Thyroid gland (tissue), 4 donors: ENCODE measurements around the gene P2RY8. TPM values are rescaled to one million over a fixed set of nuclear protein-coding genes. Genes with fewer than 3 reads are reported as not detected.

Source experiments
- DNase-seq, 2 donors: peaks; one replicate each; pipeline ENCODE4 v3.0.0-alpha.2; 2019
- H3K27ac ChIP-seq, 3 donors: fragments of 200-600 bp; sonication (generic); 1 replicate in 2 of 3; 2 replicates in 1 of 3; pipeline ENCODE4 v1.5.1; 2016 to 2019; ENCODE audit warnings: mild to moderate bottlenecking in 1 of 3, moderate library complexity in 1 of 3
- H3K27me3 ChIP-seq: fragments of 200-600 bp; sonication (generic); one replicate; pipeline ENCODE4 v1.5.1; 2019
- H3K36me3 ChIP-seq, 2 donors: fragments of 200-600 bp; sonication (generic); one replicate each; pipeline ENCODE4 v1.5.1; 2016 to 2019
- H3K4me1 ChIP-seq, 2 donors: fragments of 200-600 bp; sonication (generic); one replicate each; pipeline ENCODE4 v1.5.1; 2017 to 2019
- H3K4me3 ChIP-seq, 3 donors: fragments of 200-600 bp; sonication (generic); replicated peaks in 1 of 3; 1 replicate in 2 of 3; 2 replicates in 1 of 3; pipeline ENCODE4 v1.5.1; 2016; ENCODE audit warnings: mild to moderate bottlenecking in 1 of 3
- H3K9me3 ChIP-seq: fragments of 200-600 bp; sonication (generic); one replicate; pipeline ENCODE4 v1.5.1; 2017
- POLR2A ChIP-seq, 2 donors: fragments of 450-650 bp; IDR thresholded peaks; one replicate each; pipeline ENCODE4 v1.6.1; 2017; ENCODE audit warnings: antibody characterized with exemption in 2 of 2, mild to moderate bottlenecking in 2 of 2, moderate library complexity in 1 of 2
- WGBS, 2 donors: methylation state at CpG; one replicate each; pipeline ENCODE4 v1.1.5; 2017; 5-methylcytosine and 5-hydroxymethylcytosine counted together
- intact Hi-C: fragments of 100-400 bp; cut with DNase I; formaldehyde crosslinking; loops from one replicate; pipeline ENCODE4 v1.15.1; 2023
- total RNA-seq, 4 donors: library from RNA; depleted of rRNA; stranded (reverse); fragments of >200 nt; gene quantifications; one replicate each; pipeline ENCODE4 v1.2.3, GENCODE V29; 2016
- TF ChIP-seq, protein P1 (sequence below), 6 experiments: fragments of 200-600 bp in 3 of 6; fragments of 450-650 bp in 3 of 6; sonication (generic) in 3 of 6; IDR thresholded peaks; one replicate each; pipeline ENCODE4 v1.5.1; 2016 to 2019; ENCODE audit warnings: antibody characterized with exemption in 6 of 6, mild to moderate bottlenecking in 2 of 6, inconsistent platforms in 1 of 6, moderate library complexity in 1 of 6

Gene P2RY8
- total RNA-seq, 4 donors from 2014 or later: 2.4 to 11.9 (median 3.0) TPM

GRCh38 chrX:1443496-1444075, 93.4 kb downstream of the P2RY8 start:
- Histone ChIP-seq H3K27me3 (no peaks in the 10 kb centered on the region), H3K4me3 (no peak overlapping the region), H3K36me3 (peaks cover 0 to 6% of the 10 kb centered on the region in 2 donors), H3K9me3 (no peaks in the 10 kb centered on the region), H3K4me1 (no peaks in the 10 kb centered on the region), H3K27ac (no peak overlapping the region)
- intact Hi-C loops: no loop called here
- WGBS, 2 donors: 80 to 86% methylated on average over 22 to 26 of the region's 26 CpGs
- no peak for TF ChIP-seq POLR2A (IDR thresholded peaks at IDR 0.05)
- TF ChIP-seq, protein P1, sequence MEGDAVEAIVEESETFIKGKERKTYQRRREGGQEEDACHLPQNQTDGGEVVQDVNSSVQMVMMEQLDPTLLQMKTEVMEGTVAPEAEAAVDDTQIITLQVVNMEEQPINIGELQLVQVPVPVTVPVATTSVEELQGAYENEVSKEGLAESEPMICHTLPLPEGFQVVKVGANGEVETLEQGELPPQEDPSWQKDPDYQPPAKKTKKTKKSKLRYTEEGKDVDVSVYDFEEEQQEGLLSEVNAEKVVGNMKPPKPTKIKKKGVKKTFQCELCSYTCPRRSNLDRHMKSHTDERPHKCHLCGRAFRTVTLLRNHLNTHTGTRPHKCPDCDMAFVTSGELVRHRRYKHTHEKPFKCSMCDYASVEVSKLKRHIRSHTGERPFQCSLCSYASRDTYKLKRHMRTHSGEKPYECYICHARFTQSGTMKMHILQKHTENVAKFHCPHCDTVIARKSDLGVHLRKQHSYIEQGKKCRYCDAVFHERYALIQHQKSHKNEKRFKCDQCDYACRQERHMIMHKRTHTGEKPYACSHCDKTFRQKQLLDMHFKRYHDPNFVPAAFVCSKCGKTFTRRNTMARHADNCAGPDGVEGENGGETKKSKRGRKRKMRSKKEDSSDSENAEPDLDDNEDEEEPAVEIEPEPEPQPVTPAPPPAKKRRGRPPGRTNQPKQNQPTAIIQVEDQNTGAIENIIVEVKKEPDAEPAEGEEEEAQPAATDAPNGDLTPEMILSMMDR (IDR thresholded peaks at IDR 0.05): no peak
- DNase-seq: no peak

DNA sequence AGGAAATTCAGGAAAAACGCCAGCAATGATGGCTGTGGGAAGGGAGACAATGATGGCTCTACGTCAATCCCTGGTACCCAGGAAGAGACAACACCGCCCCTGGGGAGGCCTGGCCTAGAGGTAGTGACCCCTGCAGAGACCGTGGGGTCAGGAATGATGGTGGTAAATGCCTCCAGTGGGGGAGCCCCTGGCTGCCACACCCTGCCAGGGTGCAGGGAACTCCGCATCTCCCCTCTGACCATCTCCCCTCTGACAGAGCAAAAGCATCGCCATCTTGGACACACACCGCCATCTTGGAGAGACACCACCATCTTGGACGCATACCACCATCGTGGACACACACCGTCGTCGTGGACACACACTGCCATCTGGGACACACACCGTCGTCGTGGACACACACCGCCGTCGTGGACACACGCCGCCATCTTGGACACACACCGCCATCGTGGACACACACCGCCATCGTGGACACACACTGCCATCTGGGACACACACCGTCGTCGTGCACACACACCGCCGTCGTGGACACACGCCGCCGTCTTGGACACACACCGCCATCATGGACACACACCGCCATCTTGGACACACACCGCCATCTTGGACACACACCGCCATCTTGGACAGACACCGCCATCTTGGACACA, 94.1 kb downstream of the P2RY8 start:
- WGBS, 2 donors: 87 to 89% methylated on average over 30 to 31 of the region's 38 CpGs

GRCh38 chrX:1442016-1442665, 94.8 kb downstream of the P2RY8 start:
- no peaks in the 10 kb centered on the region for H3K4me1 ChIP-seq
- no peak for DNase-seq
- TF ChIP-seq, protein P1 (IDR thresholded peaks at IDR 0.05): no peak
- TF ChIP-seq POLR2A (IDR thresholded peaks at IDR 0.05): no peak
- H3K36me3 ChIP-seq: peaks cover 3 to 10% of the 10 kb centered on the region in 2 donors
- no peaks in the 10 kb centered on the region for H3K9me3 ChIP-seq
- H3K4me3 ChIP-seq: no peak overlapping the region
- H3K27me3 ChIP-seq: no peaks in the 10 kb centered on the region
- WGBS, 2 donors: 96 to 97% methylated on average over 18 of the region's 18 CpGs
- no peak overlapping the region for H3K27ac ChIP-seq
- intact Hi-C loops: no loop called here

More for the DNA sequence above, 94.1 kb downstream of the P2RY8 start:
- intact Hi-C loops: no loop called here
- TF ChIP-seq, protein P1 (IDR thresholded peaks at IDR 0.05): no peak
- TF ChIP-seq POLR2A (IDR thresholded peaks at IDR 0.05): no peak
- no peak for DNase-seq
- Histone ChIP-seq H3K9me3 (no peaks in the 10 kb centered on the region), H3K27me3 (no peaks in the 10 kb centered on the region), H3K4me1 (no peaks in the 10 kb centered on the region), H3K36me3 (peaks cover 0 to 10% of the 10 kb centered on the region in 2 donors), H3K27ac (no peak overlapping the region), H3K4me3 (no peak overlapping the region)

- peaks cover 10 to 13% of the 10 kb centered on the region in 2 donors for H3K36me3 ChIP-seq
- no peak overlapping the region for H3K27ac ChIP-seq
- WGBS, 2 donors: 97 to 98% methylated on average over 6 of the region's 6 CpGs
- no peak for DNase-seq
- H3K27me3 ChIP-seq: no peaks in the 10 kb centered on the region
- no peaks in the 10 kb centered on the region for H3K4me1 ChIP-seq
- TF ChIP-seq POLR2A (IDR thresholded peaks at IDR 0.05): no peak
- TF ChIP-seq, protein P1 (IDR thresholded peaks at IDR 0.05): no peak
- intact Hi-C loops: no loop called here
- H3K9me3 ChIP-seq: no peaks in the 10 kb centered on the region
- no peak overlapping the region for H3K4me3 ChIP-seq
These were observed 96.5 kb downstream of the P2RY8 start for GRCh38 chrX:1440506-1440905.
